GM10248 (cell line): Measurements from ENCODE around the gene XPOT.

Experiments used
- CTCF ChIA-PET: fragments of 300-600 bp; sonication (Branson Sonifier 250); formaldehyde crosslinking; extraction: SDS; loops from one replicate; lab custom pipeline; 2021; ENCODE audit warnings: antibody characterized with exemption; lab: Yijun Ruan, JAX
- POLR2A ChIA-PET: fragments of 350-650 bp; sonication (Branson Sonifier 250); formaldehyde crosslinking; extraction: SDS; loops from one replicate; lab custom pipeline; 2020; ENCODE audit warnings: antibody characterized with exemption; lab: Yijun Ruan, JAX
- DNase-seq: peaks from one replicate; pipeline ENCODE4 v3.0.0; 2012; ENCODE audit errors: extremely low spot score
- TF ChIP-seq, protein P1 (sequence below): IDR thresholded peaks from 2 replicates; pipeline ENCODE4 v1.5.1; 2012; ENCODE audit warnings: mild to moderate bottlenecking, low read depth; ENCODE audit errors: extremely low read depth, missing control alignments, control extremely low read depth

XPOT gene

DNA sequence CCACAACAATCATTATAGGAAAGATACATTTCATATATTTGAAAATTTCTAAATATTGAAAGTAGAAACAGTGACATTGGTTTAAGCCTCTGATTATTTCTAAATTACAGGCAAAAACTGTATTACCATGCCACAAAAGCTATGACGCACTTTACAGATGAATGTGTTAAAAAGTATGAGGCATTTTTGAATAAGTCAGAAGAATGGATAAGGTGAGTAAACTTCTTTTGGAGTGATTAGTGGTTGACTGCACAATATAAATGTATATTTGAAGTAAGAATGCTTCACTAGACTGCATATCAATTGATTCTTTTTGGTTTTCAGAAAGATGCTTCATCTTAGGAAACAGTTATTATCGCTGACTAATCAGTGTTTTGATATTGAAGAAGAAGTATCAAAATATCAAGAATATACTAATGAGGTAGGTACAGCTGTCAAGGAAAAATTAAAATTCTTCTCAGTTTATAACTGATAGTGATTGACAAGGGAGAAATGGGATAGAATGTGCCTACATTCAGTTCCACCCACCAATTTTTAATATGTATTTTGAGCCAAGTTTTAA is 92.7 kb downstream of the XPOT start:
- ChIA-PET CTCF (interaction anchor here (1.3 kb wide), 1 partner anchor 16 kb away, joined by 3 read pairs; no protein-coding TSS in a partner anchor), POLR2A (no interaction called here)
- DNase-seq = no peak
- TF ChIP-seq, protein P1, sequence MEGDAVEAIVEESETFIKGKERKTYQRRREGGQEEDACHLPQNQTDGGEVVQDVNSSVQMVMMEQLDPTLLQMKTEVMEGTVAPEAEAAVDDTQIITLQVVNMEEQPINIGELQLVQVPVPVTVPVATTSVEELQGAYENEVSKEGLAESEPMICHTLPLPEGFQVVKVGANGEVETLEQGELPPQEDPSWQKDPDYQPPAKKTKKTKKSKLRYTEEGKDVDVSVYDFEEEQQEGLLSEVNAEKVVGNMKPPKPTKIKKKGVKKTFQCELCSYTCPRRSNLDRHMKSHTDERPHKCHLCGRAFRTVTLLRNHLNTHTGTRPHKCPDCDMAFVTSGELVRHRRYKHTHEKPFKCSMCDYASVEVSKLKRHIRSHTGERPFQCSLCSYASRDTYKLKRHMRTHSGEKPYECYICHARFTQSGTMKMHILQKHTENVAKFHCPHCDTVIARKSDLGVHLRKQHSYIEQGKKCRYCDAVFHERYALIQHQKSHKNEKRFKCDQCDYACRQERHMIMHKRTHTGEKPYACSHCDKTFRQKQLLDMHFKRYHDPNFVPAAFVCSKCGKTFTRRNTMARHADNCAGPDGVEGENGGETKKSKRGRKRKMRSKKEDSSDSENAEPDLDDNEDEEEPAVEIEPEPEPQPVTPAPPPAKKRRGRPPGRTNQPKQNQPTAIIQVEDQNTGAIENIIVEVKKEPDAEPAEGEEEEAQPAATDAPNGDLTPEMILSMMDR = no peak

DNA sequence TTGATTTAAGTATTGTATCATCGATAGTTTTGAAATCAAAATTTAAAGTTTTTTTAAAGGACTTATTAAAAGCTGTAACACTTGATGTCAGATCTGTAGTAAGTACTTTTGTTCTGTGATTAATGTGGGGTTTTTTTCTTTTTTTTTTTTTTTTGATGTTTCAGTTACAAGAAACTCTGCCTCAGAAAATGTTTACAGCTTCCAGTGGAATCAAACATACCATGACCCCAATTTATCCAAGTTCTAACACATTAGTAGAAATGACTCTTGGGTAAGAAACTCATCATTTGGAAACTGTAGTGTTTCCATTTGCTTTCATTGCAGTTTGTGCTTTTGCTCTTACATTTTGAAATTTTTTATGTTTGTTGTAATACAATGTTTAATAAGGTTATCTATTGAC is 93.3 kb downstream of the XPOT start:
- TF ChIP-seq, protein P1 = no peak
- POLR2A ChIA-PET = no interaction called here
- no peak for DNase-seq
- CTCF ChIA-PET = no interaction called here

DNA sequence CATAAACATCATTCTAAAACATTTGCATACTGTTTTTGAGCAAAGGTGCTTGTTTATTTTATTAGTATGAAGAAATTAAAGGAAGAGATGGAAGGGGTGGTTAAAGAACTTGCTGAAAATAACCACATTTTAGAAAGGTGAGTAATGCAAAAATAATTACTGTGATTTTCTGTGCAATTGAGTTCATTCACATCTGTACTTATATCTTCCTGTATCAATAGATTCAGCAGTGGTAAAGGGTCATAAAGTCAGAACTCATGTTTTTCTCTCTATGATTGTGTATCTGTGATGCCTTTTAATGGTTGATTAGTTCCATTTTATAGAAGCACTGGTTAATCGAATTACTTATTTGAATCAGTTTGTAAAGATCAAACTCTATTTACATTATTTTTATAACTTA is 93.7 kb downstream of the XPOT start:
- no peak for DNase-seq
- ChIA-PET POLR2A (no interaction called here), CTCF (no interaction called here)
- TF ChIP-seq, protein P1 = no peak

DNA sequence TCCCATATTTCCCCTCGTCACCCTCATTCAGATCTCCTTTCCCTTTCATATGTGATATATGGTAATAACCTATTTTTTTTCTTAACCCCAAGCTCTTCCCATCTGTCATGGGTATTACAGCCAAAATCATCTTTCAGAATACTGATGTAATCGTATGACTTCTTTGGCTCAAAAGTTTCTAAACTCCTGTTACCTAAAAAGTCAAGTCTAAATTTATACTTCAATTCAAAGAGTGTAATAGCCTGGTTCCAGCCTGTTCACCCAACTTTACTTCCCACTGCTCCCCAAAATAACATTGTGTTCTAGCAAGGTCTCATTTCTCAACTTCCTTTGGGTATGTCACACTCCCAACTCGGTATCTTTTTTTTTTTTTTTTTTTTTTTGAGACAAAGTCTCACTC is 96.2 kb downstream of the XPOT start:
- TF ChIP-seq, protein P1 = no peak
- ChIA-PET CTCF (interaction anchor here (1.2 to 2.3 kb wide), 3 partner anchors 13 to 197 kb away, joined by 3 to 9 read pairs (median 3); no protein-coding TSS in a partner anchor), POLR2A (no interaction called here)
- no peak for DNase-seq
